NCI-H187 (cell line): ENCODE data around the gene SOX18.
"Not testable (repeated sequence)": the region's sequence is repeated elsewhere in the genome, so short reads cannot be mapped to it uniquely, and the experiment has no call there.

Experiments used
- DNase-seq, 2 experiments: peaks; one replicate each; lab custom pipeline; 2025; lab: John Stamatoyannopoulos, UW

SOX18 gene

GRCh38 chr20:64021124-64021975, 28.1 kb downstream of the SOX18 start:
- no peak for DNase-seq

GRCh38 chr20:64015635-64016034, 33.8 kb downstream of the SOX18 start:
- no peak for DNase-seq

- not testable (repeated sequence) for DNase-seq
Observed at GRCh38 chr20:64012385-64013154, 36.9 kb downstream of the SOX18 start.

DNA sequence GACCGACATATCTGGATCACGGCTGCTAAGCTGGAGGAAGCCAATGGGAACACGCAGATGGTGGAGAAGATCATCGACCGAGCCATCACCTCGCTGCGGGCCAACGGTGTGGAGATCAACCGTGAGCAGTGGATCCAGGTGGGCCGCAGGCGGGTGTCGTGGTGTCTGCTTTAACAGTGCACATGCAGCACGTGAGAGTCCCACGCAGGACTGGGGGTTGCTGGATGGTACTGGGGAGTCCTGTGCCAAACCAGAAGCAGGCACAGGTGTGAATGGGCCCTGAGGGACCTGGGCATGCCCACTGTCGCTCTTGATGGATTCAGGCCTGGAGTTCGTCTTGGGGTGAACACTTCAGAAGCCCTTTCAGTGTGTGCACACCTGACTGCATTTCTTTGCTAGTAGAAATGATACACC, 38.1 kb downstream of the SOX18 start:
- no peak for DNase-seq

- no peak for DNase-seq
Observed at GRCh38 chr20:64010711-64011237, 38.7 kb downstream of the SOX18 start.

- DNase-seq, result no peak
Observed at GRCh38 chr20:64009811-64010387, 39.5 kb downstream of the SOX18 start.

GRCh38 chr20:64006902-64007301, 42.5 kb downstream of the SOX18 start:
- no peak for DNase-seq

DNA sequence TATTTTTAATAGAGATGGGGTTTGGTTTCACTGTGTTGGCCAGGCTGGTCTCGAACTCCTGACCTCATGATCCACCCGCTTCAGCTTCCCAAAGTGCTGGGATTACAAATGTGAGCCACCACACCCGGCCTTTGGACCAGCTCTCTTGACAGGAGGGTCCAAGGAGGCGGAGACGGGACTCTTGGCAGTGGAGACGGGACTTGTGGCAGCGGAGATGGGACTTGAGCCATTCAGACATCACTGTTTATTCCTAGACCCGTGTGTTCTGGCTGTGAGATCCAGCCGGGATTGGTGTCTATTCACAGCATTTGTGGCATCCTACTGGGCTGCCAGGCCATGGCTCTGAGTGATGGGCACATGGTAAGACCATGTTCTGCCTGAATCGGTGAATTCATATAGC, 42.9 kb downstream of the SOX18 start:
- DNase-seq, result no peak

DNA sequence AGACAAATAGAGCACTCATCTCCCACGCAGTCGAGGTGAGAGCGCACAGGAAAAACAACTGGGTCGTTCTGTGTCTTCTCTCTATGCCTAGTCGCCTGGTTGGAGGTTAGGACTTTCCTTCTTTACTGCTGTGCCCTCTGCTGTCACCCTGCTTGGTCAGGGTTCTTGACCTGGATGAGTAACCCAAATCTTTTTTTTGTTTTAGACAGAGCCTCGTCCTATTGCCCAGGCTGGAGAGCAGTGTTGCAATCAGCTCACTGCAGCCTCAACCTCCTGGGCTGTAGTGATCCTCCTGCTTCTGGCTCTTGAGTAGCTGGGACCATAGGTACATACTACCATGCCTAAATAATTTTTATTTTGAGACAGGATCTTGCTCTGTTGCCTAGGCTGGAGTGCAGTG, 44.0 kb downstream of the SOX18 start:
- DNase-seq, result no peak

GRCh38 chr20:64003960-64004725, 45.3 kb downstream of the SOX18 start:
- peak; percentile 78 for DNase-seq

- DNase-seq, result no peak
Observed at GRCh38 chr20:64001607-64002011, 47.8 kb downstream of the SOX18 start.

- no peak for DNase-seq
Observed at GRCh38 chr20:64000906-64001305, 48.5 kb downstream of the SOX18 start.
